ENCODE measurements around the gene ZDHHC22. TPM values are rescaled to one million over a fixed set of nuclear protein-coding genes. Genes with fewer than 3 reads are reported as not detected.

The ZDHHC22 gene
- total RNA-seq, 2 donors from 2014 or later = 0.38 to 1.7 TPM

GRCh38 chr14:77113644-77114043, 27.9 kb downstream of the ZDHHC22 start:
- Histone ChIP-seq H3K4me1 (ENCODE audit: control insufficient read depth, insufficient read depth, low read length) (peaks cover 11% of the 10 kb centered on the region), H3K4me3 (ENCODE audit: low read length) (no peak overlapping the region), H3K27ac (ENCODE audit: low read depth, low read length) (no peak overlapping the region), H3K9me3 (ENCODE audit: control insufficient read depth, low read length) (no peaks in the 10 kb centered on the region), H3K36me3 (ENCODE audit: control insufficient read depth, insufficient read depth, low read length) (peaks cover 60% of the 10 kb centered on the region), H3K9ac (ENCODE audit: extremely low read depth, low read length, poor library complexity, severe bottlenecking) (no peak overlapping the region), H3K27me3 (ENCODE audit: control insufficient read depth, insufficient read depth, low read length, poor library complexity, severe bottlenecking) (no peaks in the 10 kb centered on the region)
- Mint-ChIP-seq H3K9me3 (no peaks in the 10 kb centered on the region), H3K4me3 (no peak overlapping the region), H3K4me1 (peaks cover 17% of the 10 kb centered on the region), H3K36me3 (ENCODE audit: low read depth) (peaks cover 41% of the 10 kb centered on the region), H3K27ac (no peak overlapping the region), H3K27me3 (ENCODE audit: insufficient read depth) (no peaks in the 10 kb centered on the region)
- WGBS, 2 experiments (ENCODE audit: insufficient coverage in 1 of 2, insufficient read length in 1 of 2) = 95 to 96% methylated on average over 11 of the region's 11 CpGs
- no peak for DNase-seq
- peak; percentile 27 for TF ChIP-seq CTCF (conservative IDR thresholded peaks at IDR 0.05)

- Histone ChIP-seq H3K9ac (ENCODE audit: extremely low read depth, low read length, poor library complexity, severe bottlenecking) (peak overlapping the region; percentile 21), H3K27ac (ENCODE audit: low read depth, low read length) (peak overlapping the region; percentile 98), H3K4me1 (ENCODE audit: control insufficient read depth, insufficient read depth, low read length) (peaks cover 11% of the 10 kb centered on the region), H3K27me3 (ENCODE audit: control insufficient read depth, insufficient read depth, low read length, poor library complexity, severe bottlenecking) (no peaks in the 10 kb centered on the region), H3K4me3 (ENCODE audit: low read length) (no peak overlapping the region), H3K36me3 (ENCODE audit: control insufficient read depth, insufficient read depth, low read length) (peaks cover 79% of the 10 kb centered on the region), H3K9me3 (ENCODE audit: control insufficient read depth, low read length) (no peaks in the 10 kb centered on the region)
- peaks cover 53% of the 10 kb centered on the region for H3K36me3 Mint-ChIP-seq (ENCODE audit: low read depth)
- WGBS, 2 experiments (ENCODE audit: insufficient coverage in 1 of 2, insufficient read length in 1 of 2) = 13 to 21% methylated on average over 2 to 5 of the region's 5 CpGs
- peak overlapping the region; percentile 98 for H3K27ac Mint-ChIP-seq
- no peaks in the 10 kb centered on the region for H3K27me3 Mint-ChIP-seq (ENCODE audit: insufficient read depth)
- no peak overlapping the region for H3K4me3 Mint-ChIP-seq
- H3K4me1 Mint-ChIP-seq = peaks cover 17% of the 10 kb centered on the region
- no peaks in the 10 kb centered on the region for H3K9me3 Mint-ChIP-seq
- TF ChIP-seq CTCF (conservative IDR thresholded peaks at IDR 0.05) = no peak
- peak; percentile 87 for DNase-seq
Observed at GRCh38 chr14:77111021-77111420, 30.6 kb downstream of the ZDHHC22 start.

GRCh38 chr14:77110286-77110685, 31.3 kb downstream of the ZDHHC22 start:
- Mint-ChIP-seq H3K36me3 (ENCODE audit: low read depth) (peaks cover 52% of the 10 kb centered on the region), H3K4me3 (no peak overlapping the region), H3K4me1 (peaks cover 19% of the 10 kb centered on the region), H3K9me3 (no peaks in the 10 kb centered on the region), H3K27me3 (ENCODE audit: insufficient read depth) (no peaks in the 10 kb centered on the region), H3K27ac (peak overlapping the region; percentile 98)
- peaks cover 11% of the 10 kb centered on the region for H3K4me1 ChIP-seq (ENCODE audit: control insufficient read depth, insufficient read depth, low read length)
- no peaks in the 10 kb centered on the region for H3K9me3 ChIP-seq (ENCODE audit: control insufficient read depth, low read length)
- DNase-seq = no peak
- H3K9ac ChIP-seq (ENCODE audit: extremely low read depth, low read length, poor library complexity, severe bottlenecking) = no peak overlapping the region
- peak overlapping the region; percentile 98 for H3K27ac ChIP-seq (ENCODE audit: low read depth, low read length)
- no peak overlapping the region for H3K4me3 ChIP-seq (ENCODE audit: low read length)
- no peaks in the 10 kb centered on the region for H3K27me3 ChIP-seq (ENCODE audit: control insufficient read depth, insufficient read depth, low read length, poor library complexity, severe bottlenecking)
- H3K36me3 ChIP-seq (ENCODE audit: control insufficient read depth, insufficient read depth, low read length) = peaks cover 80% of the 10 kb centered on the region
- 100% methylated on average over 1 of the region's 1 CpG; no CpG with 5 or more reads in 1 of the 2 experiments for WGBS, 2 experiments (ENCODE audit: insufficient coverage in 1 of 2, insufficient read length in 1 of 2)
- no peak for TF ChIP-seq CTCF (conservative IDR thresholded peaks at IDR 0.05)

Data from endodermal cell (in vitro differentiated cells).